Ovary (tissue), 9 donors: ENCODE data around the gene ETF1. TPM values are rescaled to one million over a fixed set of nuclear protein-coding genes. Genes with fewer than 3 reads are reported as not detected.
A peak's percentile ranks its signal among the peaks of the same experiment; 100 is the strongest.

Experiments used
- DNase-seq, 5 donors: peaks; one replicate each; pipeline ENCODE4 v3.0.0-alpha.2; 2019 to 2020
- H3K27ac ChIP-seq, 2 donors: fragments of 200-600 bp; one replicate each; pipeline versions ENCODE4 v1.5.1 to v1.8.0; 2019 to 2022
- H3K27me3 ChIP-seq: fragments of 200-600 bp; one replicate; pipeline ENCODE4 v1.8.0; 2022
- H3K36me3 ChIP-seq: fragments of 200-600 bp; sonication (generic); one replicate; pipeline ENCODE4 v1.5.1; 2019
- H3K4me1 ChIP-seq: one replicate; pipeline ENCODE4 v1.8.1; 2013; ENCODE audit warnings: mild to moderate bottlenecking, moderate library complexity; ENCODE audit not compliant: insufficient read depth
- H3K4me3 ChIP-seq: fragments of 200-600 bp; sonication (generic); one replicate; pipeline ENCODE4 v1.5.1; 2017
- H3K9me3 ChIP-seq, 2 donors: fragments of 200-600 bp in 1 of 2; sonication (generic) in 1 of 2; one replicate each; pipeline versions ENCODE4 v1.5.1 to v1.8.1; 2013 to 2019; ENCODE audit warnings: mild to moderate bottlenecking in 1 of 2, moderate library complexity in 1 of 2
- EP300 ChIP-seq: sonication (generic); formaldehyde crosslinking; IDR thresholded peaks from one replicate; pipeline ENCODE4 v1.6.1; 2017; ENCODE audit warnings: antibody characterized with exemption
- POLR2A ChIP-seq: fragments of 450-650 bp; IDR thresholded peaks from one replicate; pipeline ENCODE4 v1.6.1; 2017; ENCODE audit warnings: antibody characterized with exemption, mild to moderate bottlenecking, moderate library complexity
- WGBS, 3 donors: extraction: QIAGEN DNeasy Blood & Tissue Kit in 1 of 3; methylation state at CpG; one replicate each; pipeline versions ENCODE4 v1.1.5 to v1.1.7; 2013 to 2017; 5-methylcytosine and 5-hydroxymethylcytosine counted together
- intact Hi-C, 4 donors: fragments of 100-400 bp; cut with DNase I; formaldehyde crosslinking; loops; one replicate each; pipeline versions ENCODE4 v1.11.0 to v1.15.1; 2022 to 2023
- polyA plus RNA-seq, 2 donors: library from polyadenylated mRNA; stranded (reverse); fragments of 200-250 nt in 1 of 2; fragments of 350-450 nt in 1 of 2; fragmentation: Illumina TruSeq in 1 of 2; extraction: RNeasy Lipid Tissue Mini Kit (QIAGEN cat#74804) in 1 of 2; gene quantifications; one replicate each; pipeline ENCODE4 v1.2.3, GENCODE V29; 2013 to 2014
- total RNA-seq, 7 donors: library from RNA; depleted of rRNA in 2 of 7; stranded (reverse); fragments of >200 nt in 2 of 7; fragmentation: NEBNext Ultra II Directional in 3 of 7; extraction: Animal tissue kit (Norgen Biotek cat#: 25700) in 3 of 7; gene quantifications; one replicate each; pipeline versions ENCODE4 v1.1.0 to v1.2.4, GENCODE V29; 2016 to 2023
- TF ChIP-seq, protein P1 (sequence below), 3 donors: fragments of 450-650 bp in 2 of 3; fragments of 200-600 bp in 1 of 3; IDR thresholded peaks; one replicate each; pipeline versions ENCODE4 v1.5.1 to v1.8.0; 2016 to 2022; ENCODE audit warnings: antibody characterized with exemption in 3 of 3, mild to moderate bottlenecking in 1 of 3
- donor health status: DM: no; HTN: no; CAD: no; lungs with moderate emphysema.
- donor health status: DM: no; HTN: no; CAD: no.
- donor health status: Bipolar disorder and iron deficiency.
- donor health status: DM: yes; HTN: yes; CAD: no.
- donor health status: DM: no; HTN: no; CAD: no.
- donor health status: DM: yes; HTN: yes; CAD: no.

ETF1 gene
- total and polyA plus RNA-seq, 9 donors: 29.3 to 106 (median 68.3) TPM

DNA sequence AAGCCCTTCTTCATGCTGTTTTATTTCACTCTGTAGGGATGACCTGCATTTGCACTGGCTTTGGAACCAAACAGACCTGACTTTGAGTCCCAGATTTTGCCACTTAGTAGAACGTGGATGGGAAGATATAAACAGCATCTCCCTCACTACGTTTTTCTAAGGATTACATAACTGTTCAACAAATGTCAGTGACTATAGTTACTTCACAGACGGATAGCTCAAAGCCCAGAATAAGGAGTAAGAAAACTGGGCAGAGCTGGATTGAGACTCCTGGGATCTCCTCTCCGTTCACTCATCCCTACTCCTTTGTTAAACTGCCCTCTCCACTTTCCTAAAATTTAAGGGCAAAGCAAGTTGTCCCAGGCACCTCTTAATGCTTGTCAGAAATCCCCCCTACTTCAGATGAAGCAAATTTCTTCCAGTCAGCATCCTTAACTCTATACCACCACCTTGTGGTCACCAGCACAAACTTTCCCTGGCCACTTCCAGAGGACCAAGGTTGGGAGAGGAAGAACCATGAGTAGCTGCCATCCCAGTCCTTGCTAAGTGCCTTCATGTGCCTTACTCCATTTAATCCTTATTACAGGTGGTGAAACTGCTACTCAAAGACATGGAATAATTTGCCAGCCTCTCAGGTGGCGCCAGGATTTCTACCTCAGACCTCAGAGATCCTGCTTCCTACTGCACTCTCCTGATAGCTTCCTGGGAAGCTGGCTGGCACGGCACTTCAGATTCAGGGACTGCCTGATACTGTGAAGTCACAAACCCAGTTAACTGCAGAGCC, 39.4 kb downstream of the ETF1 start:
- peak in 4 of 5 donors; percentile 27 to 52 (median 40) for DNase-seq
- H3K36me3 ChIP-seq: no peaks in the 10 kb centered on the region
- TF ChIP-seq POLR2A: no peak
- TF ChIP-seq, protein P1, sequence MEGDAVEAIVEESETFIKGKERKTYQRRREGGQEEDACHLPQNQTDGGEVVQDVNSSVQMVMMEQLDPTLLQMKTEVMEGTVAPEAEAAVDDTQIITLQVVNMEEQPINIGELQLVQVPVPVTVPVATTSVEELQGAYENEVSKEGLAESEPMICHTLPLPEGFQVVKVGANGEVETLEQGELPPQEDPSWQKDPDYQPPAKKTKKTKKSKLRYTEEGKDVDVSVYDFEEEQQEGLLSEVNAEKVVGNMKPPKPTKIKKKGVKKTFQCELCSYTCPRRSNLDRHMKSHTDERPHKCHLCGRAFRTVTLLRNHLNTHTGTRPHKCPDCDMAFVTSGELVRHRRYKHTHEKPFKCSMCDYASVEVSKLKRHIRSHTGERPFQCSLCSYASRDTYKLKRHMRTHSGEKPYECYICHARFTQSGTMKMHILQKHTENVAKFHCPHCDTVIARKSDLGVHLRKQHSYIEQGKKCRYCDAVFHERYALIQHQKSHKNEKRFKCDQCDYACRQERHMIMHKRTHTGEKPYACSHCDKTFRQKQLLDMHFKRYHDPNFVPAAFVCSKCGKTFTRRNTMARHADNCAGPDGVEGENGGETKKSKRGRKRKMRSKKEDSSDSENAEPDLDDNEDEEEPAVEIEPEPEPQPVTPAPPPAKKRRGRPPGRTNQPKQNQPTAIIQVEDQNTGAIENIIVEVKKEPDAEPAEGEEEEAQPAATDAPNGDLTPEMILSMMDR (IDR thresholded peaks at IDR 0.05): peak in 2 of 3 donors; percentile 81 to 88
- H3K27ac ChIP-seq: peak overlapping the region in 1 of 2 donors; percentile 26
- no peaks in the 10 kb centered on the region for H3K4me1 ChIP-seq
- intact Hi-C loops: loop anchor here (2.0 to 5.0 kb wide), 3 partner anchors 41 to 55 kb away; no protein-coding TSS in a partner anchor
- no peak overlapping the region for H3K4me3 ChIP-seq
- no peaks in the 10 kb centered on the region for H3K27me3 ChIP-seq
- WGBS, 3 donors: 21 to 28% (median 23%) methylated on average over 6 of the region's 6 CpGs
- no peaks in the 10 kb centered on the region for H3K9me3 ChIP-seq

DNA sequence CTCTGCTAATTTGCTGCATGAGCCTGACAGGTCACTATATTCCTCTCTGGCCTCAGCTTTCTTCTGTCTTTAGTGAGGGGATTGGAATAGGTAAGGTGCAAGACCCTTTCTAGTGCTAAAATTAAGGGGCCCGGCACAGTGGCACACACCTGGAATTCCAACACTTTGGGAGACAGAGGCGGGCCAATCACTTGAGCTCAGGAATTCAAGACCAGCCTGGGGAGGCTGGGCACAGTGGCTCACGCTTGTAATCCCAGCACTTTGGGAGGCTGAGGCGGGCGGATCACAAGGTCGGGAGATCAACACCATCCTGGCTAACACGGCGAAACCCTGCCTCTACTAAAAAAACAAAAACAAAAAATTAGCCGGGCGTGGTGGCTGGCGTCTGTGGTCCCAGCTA, 40.5 kb downstream of the ETF1 start:
- Histone ChIP-seq H3K9me3 (no peaks in the 10 kb centered on the region), H3K27me3 (no peaks in the 10 kb centered on the region), H3K4me1 (no peaks in the 10 kb centered on the region), H3K27ac (no peak overlapping the region), H3K4me3 (no peak overlapping the region), H3K36me3 (no peaks in the 10 kb centered on the region)
- no peak for DNase-seq
- no peak for TF ChIP-seq POLR2A
- no peak for TF ChIP-seq EP300
- TF ChIP-seq, protein P1 (IDR thresholded peaks at IDR 0.05): no peak
- intact Hi-C loops: loop anchor here in 3 of 4 donors (2.0 to 5.0 kb wide), 2 partner anchors 40 to 52 kb away; no protein-coding TSS in a partner anchor
- WGBS, 3 donors: 72 to 82% (median 79%) methylated on average over 11 of the region's 11 CpGs

DNA sequence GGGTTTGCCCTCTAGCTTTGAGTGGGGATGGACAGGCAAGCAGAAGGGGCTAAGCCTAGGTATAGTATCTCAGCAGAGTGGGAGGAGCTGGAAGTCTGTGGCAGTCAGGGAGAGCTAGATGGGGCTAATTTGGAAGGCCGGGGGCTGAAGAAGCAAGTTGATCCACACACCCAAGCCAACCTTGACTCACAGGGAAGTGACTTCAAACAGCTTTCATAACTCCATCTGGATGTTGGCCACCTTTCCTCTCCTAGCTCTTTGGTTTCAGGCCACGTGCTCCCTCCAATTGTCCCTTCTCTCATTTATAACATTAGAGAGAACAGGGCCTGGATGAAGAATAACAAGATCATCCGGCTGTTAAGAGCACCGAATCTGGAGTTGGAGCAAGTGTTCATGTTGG, 40.9 kb downstream of the ETF1 start:
- H3K36me3 ChIP-seq: no peaks in the 10 kb centered on the region

DNA sequence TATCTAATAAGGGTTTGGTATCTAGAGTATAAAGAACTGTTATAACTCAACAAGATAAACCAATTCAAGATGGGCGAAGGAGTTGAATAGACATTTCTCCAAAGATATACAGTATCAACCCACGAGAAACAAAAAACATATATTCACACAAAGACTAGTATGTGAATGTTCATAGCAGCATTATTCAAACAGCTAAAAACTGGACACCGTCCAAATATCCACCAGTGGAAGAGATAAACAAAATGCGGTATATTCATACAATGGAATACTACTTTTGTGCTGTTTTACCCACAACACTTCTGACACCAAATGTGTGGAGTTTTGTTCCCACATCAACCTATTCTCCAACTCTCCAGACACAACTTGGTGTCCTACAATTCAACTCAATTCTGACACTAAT, 44.7 kb downstream of the ETF1 start:
- Histone ChIP-seq H3K9me3 (no peaks in the 10 kb centered on the region), H3K27me3 (no peaks in the 10 kb centered on the region), H3K4me3 (no peak overlapping the region), H3K4me1 (no peaks in the 10 kb centered on the region), H3K27ac (no peak overlapping the region), H3K36me3 (no peaks in the 10 kb centered on the region)
- intact Hi-C loops: loop anchor here in 1 of 4 donors (10.0 kb wide), 1 partner anchor 744 kb away; the partner anchor contains the start of gene HNRNPA0
- WGBS, 3 donors: 28 to 35% (median 35%) methylated on average over 4 of the region's 4 CpGs
- no peak for TF ChIP-seq EP300
- TF ChIP-seq, protein P1 (IDR thresholded peaks at IDR 0.05): no peak
- no peak for TF ChIP-seq POLR2A
- DNase-seq: no peak

More for the DNA sequence above, 40.9 kb downstream of the ETF1 start:
- TF ChIP-seq, protein P1 (IDR thresholded peaks at IDR 0.05): no peak
- TF ChIP-seq POLR2A: no peak
- no peak for TF ChIP-seq EP300
- H3K9me3 ChIP-seq: no peaks in the 10 kb centered on the region
- H3K4me1 ChIP-seq: no peaks in the 10 kb centered on the region
- no peak overlapping the region for H3K27ac ChIP-seq
- intact Hi-C loops: loop anchor here in 3 of 4 donors (2.0 to 5.0 kb wide), 2 partner anchors 40 to 51 kb away; no protein-coding TSS in a partner anchor
- 65 to 70% (median 67%) methylated on average over 4 of the region's 4 CpGs for WGBS, 3 donors
- no peaks in the 10 kb centered on the region for H3K27me3 ChIP-seq
- no peak overlapping the region for H3K4me3 ChIP-seq
- DNase-seq: no peak
